AG08396 (cell line): ENCODE results near the gene NUDT4.
"Not testable (repeated sequence)": the region's sequence is repeated elsewhere in the genome, so short reads cannot be mapped to it uniquely, and the experiment has no call there.

Source experiments
- DNase-seq: peaks from one replicate; pipeline ENCODE4 v3.0.0; 2012; ENCODE audit warnings: low spot score, mixed read lengths

The NUDT4 gene

GRCh38 chr12:93429448-93429847 is 51.7 kb downstream of the NUDT4 start:
- no peak for DNase-seq

DNA sequence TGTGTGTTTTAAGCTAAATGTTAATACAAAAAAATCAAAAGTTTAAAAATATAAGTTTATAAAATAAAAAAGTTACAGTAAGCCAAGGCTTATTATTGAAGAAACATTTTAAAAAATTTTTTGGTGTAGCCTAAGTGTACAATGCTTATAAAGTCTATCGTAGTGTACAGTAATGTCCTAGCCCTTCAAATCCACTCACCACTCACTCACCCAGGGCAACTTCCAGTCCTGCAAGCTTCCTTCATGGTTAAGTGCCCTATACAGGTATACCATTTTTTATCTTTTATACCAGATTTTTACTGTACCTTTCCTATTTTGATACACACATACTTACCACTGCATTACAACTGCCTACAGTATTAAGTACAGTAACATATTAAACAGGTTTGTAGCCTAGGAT is 52.1 kb downstream of the NUDT4 start:
- no peak for DNase-seq

DNA sequence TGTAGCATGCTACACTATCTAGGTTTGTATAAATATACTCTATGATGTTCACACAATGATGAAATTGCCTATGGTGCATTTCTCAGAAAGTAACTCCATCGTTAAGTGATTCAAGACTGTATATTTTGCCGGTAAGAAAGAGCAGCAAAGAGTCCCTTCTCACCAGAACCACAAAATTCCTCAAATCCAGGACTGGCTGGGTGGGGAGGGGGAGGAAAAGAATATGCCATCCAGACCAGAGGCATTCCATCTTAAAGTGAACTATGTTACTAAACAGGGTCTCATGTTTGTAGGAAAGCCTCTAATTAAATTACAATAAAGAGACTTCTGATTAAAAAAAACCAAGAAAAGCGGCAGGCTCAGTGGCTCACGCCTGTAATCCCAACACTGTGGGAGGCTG is 52.6 kb downstream of the NUDT4 start:
- no peak for DNase-seq

DNA sequence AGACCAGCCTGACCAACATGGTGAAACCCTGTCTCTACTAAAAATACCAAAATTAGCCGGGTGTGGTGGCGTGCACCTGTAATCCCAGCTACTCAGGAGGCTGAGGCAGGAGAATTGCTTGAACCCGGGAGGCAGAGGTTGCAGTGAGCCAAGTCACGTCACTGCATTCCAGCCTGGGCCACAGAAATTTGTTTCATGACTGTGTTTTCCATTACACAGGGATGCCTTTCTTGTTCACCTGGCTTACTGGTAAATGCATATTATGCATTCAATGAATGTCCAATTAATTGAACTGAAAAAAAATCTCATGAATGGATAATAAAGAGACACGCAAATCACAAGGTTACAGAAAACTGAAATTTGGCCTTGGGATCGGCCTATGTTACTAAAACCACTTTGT is 54.3 kb downstream of the NUDT4 start:
- not testable (repeated sequence) for DNase-seq

DNA sequence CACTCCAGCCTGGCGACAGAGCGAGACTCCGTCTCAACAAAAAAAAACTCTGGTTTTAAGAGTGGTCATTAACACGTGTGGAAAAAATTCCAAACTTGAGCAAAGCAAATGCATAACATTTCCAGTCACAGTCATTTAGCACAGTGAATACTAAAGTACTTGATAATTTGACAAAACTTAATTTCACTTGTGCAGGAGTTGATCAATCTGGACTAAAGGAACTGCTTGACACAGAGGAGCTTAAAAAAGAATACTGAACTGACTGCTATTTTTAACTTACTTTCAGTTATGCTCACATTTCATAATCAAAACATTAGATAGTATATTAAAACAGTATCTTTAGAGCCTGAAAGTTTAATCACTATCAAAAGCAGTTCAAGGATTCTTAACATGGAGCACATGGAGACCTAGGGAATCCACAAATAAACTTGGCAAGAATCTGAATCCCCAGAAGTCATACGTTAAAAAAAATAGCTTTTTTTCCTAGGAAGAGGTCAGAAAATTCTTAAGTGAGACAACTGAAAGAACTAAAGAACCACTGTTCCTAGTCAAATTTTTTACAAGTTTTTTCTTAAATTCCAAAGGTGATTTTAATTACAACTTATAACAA is 56.6 kb downstream of the NUDT4 start:
- no peak for DNase-seq

GRCh38 chr12:93438266-93439050 is 60.7 kb downstream of the NUDT4 start:
- no peak for DNase-seq

GRCh38 chr12:93440043-93440835 is 62.5 kb downstream of the NUDT4 start:
- no peak for DNase-seq

- DNase-seq, result peak; percentile 51
Observed at GRCh38 chr12:93441081-93441616, 63.4 kb downstream of the NUDT4 start.

DNA sequence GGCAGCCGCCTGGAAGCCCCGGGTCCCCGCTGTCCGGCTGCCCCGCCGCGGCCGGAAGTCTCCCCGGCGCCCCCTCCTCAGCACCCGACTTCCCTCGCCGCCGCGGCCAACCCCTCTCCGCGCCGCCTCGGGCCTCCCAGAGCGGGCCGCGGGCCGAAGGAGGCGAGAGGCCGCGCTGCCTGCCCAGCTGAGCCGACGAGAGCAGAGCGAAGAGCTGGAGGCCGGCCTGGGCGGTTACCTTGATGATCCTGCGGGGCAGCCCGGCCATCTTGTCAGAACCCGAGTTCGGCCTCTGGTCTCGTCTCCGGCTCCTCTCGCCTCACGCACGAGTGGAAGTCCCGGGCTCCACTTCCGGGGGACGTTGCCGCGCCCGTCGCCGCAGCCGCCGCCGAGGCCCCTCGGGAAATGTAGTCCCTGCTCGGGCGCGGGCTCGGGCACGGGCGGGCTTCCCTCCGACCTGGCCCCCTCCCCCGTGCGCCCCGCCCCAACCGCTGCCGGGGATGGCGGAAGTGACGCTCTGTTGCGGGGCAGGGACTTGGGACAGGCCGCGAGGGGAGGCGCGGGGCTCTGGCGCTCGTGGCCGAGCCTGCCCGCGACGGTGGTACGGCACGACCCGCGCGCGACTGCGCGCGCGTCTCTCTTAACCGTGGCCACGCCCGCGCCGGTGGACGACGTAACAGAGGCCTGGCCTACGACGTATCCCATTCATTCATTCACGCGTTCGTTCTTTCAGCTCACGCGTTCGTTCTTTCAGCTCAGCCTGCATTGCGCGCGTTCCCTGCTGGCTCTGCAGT is 64.1 kb downstream of the NUDT4 start, which contains the start of gene UBE2N:
TSS of gene UBE2N (minus strand) at position 331 of the 794 bp plus-strand sequence. CDS start at position 268, 63 bp downstream.
- peak; percentile 96 for DNase-seq

DNA sequence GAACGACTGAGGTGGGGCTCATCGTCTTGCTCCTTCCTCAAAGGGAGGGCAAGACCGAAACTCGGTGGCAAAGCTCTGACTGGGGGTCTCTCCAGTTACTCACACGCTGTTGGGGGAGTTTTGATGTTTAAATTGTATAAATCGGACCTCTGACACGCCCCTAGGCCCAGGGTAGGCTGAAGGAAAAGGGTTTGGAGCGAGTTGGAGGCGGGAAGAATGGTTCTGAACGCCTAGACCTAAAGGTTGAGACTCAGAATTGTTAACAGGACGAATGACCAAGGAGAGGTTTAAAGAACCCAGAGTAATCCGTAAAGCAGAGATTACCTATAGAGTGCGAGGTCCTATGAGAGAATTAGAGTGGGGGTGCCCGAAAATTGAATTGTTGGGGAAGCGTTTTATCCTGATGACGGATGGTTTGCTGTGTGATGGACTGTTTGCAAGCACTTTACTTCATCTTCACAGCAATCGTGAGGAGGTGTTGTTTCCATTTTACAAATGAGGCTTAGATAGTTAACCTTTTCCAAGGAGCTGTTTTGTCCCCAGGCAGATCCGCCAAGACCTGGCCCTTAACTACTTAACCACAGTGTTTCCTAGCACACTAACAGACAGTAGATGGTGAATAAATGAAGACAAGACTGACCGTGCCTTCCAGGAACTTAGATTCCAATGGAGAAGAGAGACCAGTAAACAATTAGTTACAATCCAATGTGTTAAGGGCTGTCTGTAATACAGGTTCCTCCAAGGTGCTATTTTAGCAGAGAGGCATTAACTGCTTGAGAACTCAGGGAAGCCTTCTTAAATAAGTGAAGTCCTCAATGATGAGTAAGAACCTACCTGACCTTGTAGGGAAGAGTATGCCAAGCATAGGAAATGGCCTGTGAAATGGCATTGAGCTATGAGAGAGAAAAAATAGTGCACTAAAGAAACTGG is 65.0 kb downstream of the NUDT4 start:
- DNase-seq, result no peak

GRCh38 chr12:93443576-93443975 is 65.9 kb downstream of the NUDT4 start:
- DNase-seq, result no peak

DNA sequence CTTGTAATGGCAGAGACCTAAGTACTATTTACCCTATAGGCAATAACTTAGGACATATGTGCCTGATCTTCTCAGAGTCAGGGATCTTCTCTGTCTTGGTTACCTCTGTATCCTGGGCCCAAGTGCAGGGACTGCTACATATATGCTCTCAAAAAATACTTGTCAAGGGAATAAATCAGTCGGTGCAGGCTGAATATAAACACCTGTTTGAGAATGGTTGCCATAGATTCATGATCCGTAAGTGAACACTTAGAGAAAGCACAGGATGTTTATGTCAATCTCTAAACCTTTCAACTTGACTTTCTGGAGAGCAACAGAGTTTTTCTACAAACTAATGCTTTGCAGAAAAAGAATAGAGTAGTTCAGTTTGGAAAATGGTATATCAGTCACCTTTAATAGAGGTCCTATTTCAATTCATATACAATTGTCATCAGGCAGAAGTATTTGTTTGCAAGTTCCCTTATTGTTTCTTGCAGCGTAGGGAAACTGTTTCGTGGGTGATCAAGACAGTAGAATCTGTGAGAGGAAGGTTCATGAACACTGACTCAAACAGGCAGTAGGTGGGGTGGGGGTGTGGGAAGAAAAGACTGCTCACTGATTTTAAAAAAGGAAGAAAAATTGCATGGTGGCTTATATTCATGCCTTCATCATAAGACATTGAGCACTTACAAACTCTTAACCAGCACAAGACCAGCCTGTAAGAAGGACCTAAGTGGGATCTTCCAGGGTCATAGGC is 70.0 kb downstream of the NUDT4 start:
- DNase-seq, result no peak

- no peak for DNase-seq
Observed at GRCh38 chr12:93448796-93449195, 71.1 kb downstream of the NUDT4 start.

GRCh38 chr12:93449277-93449676 is 71.6 kb downstream of the NUDT4 start:
- no peak for DNase-seq

- DNase-seq, result no peak
Observed at GRCh38 chr12:93451423-93452158, 73.9 kb downstream of the NUDT4 start.

DNA sequence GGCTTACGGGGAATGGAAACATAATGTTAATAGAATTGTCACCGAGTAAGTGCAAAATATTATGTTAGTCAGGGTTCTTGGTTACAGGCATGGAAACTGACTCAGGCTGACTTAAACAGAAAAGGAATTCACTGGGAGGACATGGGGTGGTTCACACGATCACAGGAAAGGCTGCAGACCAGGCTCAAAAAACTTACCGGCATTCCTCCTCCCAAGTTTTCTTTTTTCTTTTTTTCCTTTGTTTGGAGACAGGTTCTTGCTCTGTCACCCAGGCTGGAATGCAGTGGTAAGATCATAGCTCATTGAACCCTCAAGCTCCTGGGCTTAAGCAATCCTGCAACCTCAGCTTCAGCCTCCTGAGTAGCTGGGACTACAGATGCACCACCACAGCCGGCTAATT is 75.9 kb downstream of the NUDT4 start:
- DNase-seq, result peak; percentile 59

GRCh38 chr12:93456077-93456476 is 78.4 kb downstream of the NUDT4 start:
- DNase-seq, result no peak
